Smooth muscle cell (in vitro differentiated cells): ENCODE measurements around the gene IQCM. TPM values are rescaled to one million over a fixed set of nuclear protein-coding genes. Genes with fewer than 3 reads are reported as not detected.

ENCODE experiments used
- DNase-seq: peaks from one replicate; lab custom pipeline; 2025; ENCODE audit not compliant: unreplicated experiment; lab: John Stamatoyannopoulos, UW
- H2AFZ ChIP-seq: fragments of 200-600 bp; sonication (generic); 2 replicates; pipeline ENCODE4 v1.6.0; 2016; ENCODE audit warnings: antibody characterized with exemption, low read depth, mild to moderate bottlenecking
- H3F3A ChIP-seq: fragments of 200-600 bp; sonication (generic); 2 replicates; pipeline ENCODE4 v1.6.0; 2017; ENCODE audit warnings: antibody characterized with exemption, low read depth
- H3K27ac ChIP-seq: fragments of 200-600 bp; sonication (generic); 2 replicates; pipeline ENCODE4 v1.5.1; 2016; ENCODE audit warnings: low read depth, mild to moderate bottlenecking
- H3K27me3 ChIP-seq: fragments of 200-600 bp; sonication (generic); 2 replicates; pipeline ENCODE4 v1.6.1; 2016; ENCODE audit warnings: low read depth, mild to moderate bottlenecking
- H3K36me3 ChIP-seq: fragments of 200-600 bp; sonication (generic); 2 replicates; pipeline ENCODE4 v1.5.1; 2016; ENCODE audit warnings: low read depth
- H3K4me1 ChIP-seq: fragments of 200-600 bp; sonication (generic); 2 replicates; pipeline ENCODE4 v1.5.1; 2016; ENCODE audit warnings: low read depth
- H3K4me2 ChIP-seq: fragments of 200-600 bp; sonication (generic); 2 replicates; pipeline ENCODE4 v1.6.0; 2016; ENCODE audit warnings: mild to moderate bottlenecking
- H3K4me3 ChIP-seq: fragments of 200-600 bp; sonication (generic); 2 replicates; pipeline ENCODE4 v1.5.1; 2016; ENCODE audit warnings: mild to moderate bottlenecking
- H3K79me2 ChIP-seq: fragments of 200-600 bp; sonication (generic); 2 replicates; pipeline ENCODE4 v1.6.0; 2016; ENCODE audit warnings: low read depth, mild to moderate bottlenecking
- H3K9ac ChIP-seq: fragments of 200-600 bp; sonication (generic); 2 replicates; pipeline ENCODE4 v1.6.0; 2016; ENCODE audit warnings: low read depth
- H3K9me3 ChIP-seq: fragments of 200-600 bp; sonication (generic); replicated peaks from 2 replicates; pipeline ENCODE4 v1.5.1; 2016; ENCODE audit warnings: low read depth
- H4K20me1 ChIP-seq: fragments of 200-600 bp; sonication (generic); 2 replicates; pipeline ENCODE4 v1.6.0; 2016; ENCODE audit warnings: low read depth
- WGBS: methylation state at CpG from one replicate; pipeline ENCODE4 v1.1.7; 2016; ENCODE audit warnings: low lambda C conversion rate; 5-methylcytosine and 5-hydroxymethylcytosine counted together
- polyA plus RNA-seq: library from polyadenylated mRNA; unstranded; fragments of >200 nt; fragmentation: Nextera tagmentation; extraction: Ambion mirVana; gene quantifications from 2 replicates; pipeline ENCODE4 v1.2.1, GENCODE V29; 2016
- total RNA-seq: library from RNA; depleted of rRNA; stranded (reverse); fragments of >200 nt; gene quantifications from 2 replicates; pipeline ENCODE4 v1.2.3, GENCODE V29; 2014
- TF ChIP-seq, protein P1 (sequence below): fragments of 200-600 bp; sonication (generic); IDR thresholded peaks from 2 replicates; pipeline ENCODE4 v1.5.1; 2017; ENCODE audit warnings: borderline replicate concordance, mild to moderate bottlenecking, antibody characterized with exemption; ENCODE audit not compliant: insufficient read depth, poor library complexity, severe bottlenecking

IQCM gene
- total and polyA plus RNA-seq, 2 experiments from 2014 or later: not detected

DNA sequence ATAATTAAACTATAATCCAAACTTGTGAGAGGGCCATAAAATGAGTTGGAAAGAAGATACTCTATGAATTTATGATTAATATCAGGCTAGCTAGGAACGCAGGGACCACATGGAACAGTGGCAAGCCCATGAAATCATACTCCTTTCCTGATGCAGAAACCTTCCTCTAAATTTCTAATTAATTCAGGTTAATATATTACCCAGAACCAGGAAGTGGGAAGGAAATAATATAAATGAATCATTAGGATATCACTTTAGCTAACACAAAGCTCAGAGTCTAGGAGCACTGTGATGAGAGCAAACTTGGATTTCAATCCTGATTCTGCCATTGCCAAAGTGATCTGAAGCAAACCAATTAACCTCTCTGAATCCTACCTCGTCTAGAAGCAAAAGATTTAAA is 68.0 kb downstream of the IQCM start:
- Histone ChIP-seq H3K4me1 (no peaks in the 10 kb centered on the region), H3K9ac (no peak overlapping the region), H3K27ac (no peak overlapping the region), H2AFZ (no peak overlapping the region), H3K9me3 (no peaks in the 10 kb centered on the region), H4K20me1 (no peaks in the 10 kb centered on the region), H3K36me3 (no peaks in the 10 kb centered on the region), H3K4me3 (no peak overlapping the region), H3K27me3 (no peaks in the 10 kb centered on the region), H3K4me2 (no peak overlapping the region), H3F3A (no peaks in the 10 kb centered on the region), H3K79me2 (no peaks in the 10 kb centered on the region)
- no peak for DNase-seq
- 83% methylated on average over 2 of the region's 2 CpGs for WGBS
- TF ChIP-seq, protein P1, sequence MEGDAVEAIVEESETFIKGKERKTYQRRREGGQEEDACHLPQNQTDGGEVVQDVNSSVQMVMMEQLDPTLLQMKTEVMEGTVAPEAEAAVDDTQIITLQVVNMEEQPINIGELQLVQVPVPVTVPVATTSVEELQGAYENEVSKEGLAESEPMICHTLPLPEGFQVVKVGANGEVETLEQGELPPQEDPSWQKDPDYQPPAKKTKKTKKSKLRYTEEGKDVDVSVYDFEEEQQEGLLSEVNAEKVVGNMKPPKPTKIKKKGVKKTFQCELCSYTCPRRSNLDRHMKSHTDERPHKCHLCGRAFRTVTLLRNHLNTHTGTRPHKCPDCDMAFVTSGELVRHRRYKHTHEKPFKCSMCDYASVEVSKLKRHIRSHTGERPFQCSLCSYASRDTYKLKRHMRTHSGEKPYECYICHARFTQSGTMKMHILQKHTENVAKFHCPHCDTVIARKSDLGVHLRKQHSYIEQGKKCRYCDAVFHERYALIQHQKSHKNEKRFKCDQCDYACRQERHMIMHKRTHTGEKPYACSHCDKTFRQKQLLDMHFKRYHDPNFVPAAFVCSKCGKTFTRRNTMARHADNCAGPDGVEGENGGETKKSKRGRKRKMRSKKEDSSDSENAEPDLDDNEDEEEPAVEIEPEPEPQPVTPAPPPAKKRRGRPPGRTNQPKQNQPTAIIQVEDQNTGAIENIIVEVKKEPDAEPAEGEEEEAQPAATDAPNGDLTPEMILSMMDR: no peak

DNA sequence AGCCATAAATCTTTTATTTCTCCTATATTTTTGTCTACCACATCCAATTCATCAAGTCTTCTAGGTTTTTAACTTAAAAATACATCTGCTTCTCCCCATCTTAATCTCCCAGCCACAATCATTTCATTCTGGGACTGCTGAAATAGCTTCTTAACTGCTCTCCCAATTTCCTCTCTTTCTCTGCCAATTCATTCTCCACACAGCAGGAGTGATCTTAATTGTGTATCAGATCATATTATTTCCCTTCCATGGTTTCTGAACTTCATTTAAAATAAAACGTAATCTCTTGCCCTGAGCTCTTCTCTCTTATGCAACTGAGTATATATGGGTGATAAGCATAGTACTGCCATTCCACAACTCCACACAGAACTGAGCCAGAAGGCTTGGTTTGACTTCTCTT is 69.4 kb downstream of the IQCM start:
- H3K9ac ChIP-seq: no peak overlapping the region
- no peaks in the 10 kb centered on the region for H3K9me3 ChIP-seq
- H3K4me3 ChIP-seq: no peak overlapping the region
- no peaks in the 10 kb centered on the region for H3K27me3 ChIP-seq
- no peaks in the 10 kb centered on the region for H3K4me1 ChIP-seq
- WGBS: 86% methylated on average over 1 of the region's 1 CpG
- TF ChIP-seq, protein P1: no peak
- DNase-seq: no peak
- no peak overlapping the region for H3K27ac ChIP-seq
- H3K4me2 ChIP-seq: no peak overlapping the region
- no peaks in the 10 kb centered on the region for H4K20me1 ChIP-seq
- no peaks in the 10 kb centered on the region for H3F3A ChIP-seq
- no peaks in the 10 kb centered on the region for H3K79me2 ChIP-seq
- H2AFZ ChIP-seq: no peak overlapping the region
- no peaks in the 10 kb centered on the region for H3K36me3 ChIP-seq

DNA sequence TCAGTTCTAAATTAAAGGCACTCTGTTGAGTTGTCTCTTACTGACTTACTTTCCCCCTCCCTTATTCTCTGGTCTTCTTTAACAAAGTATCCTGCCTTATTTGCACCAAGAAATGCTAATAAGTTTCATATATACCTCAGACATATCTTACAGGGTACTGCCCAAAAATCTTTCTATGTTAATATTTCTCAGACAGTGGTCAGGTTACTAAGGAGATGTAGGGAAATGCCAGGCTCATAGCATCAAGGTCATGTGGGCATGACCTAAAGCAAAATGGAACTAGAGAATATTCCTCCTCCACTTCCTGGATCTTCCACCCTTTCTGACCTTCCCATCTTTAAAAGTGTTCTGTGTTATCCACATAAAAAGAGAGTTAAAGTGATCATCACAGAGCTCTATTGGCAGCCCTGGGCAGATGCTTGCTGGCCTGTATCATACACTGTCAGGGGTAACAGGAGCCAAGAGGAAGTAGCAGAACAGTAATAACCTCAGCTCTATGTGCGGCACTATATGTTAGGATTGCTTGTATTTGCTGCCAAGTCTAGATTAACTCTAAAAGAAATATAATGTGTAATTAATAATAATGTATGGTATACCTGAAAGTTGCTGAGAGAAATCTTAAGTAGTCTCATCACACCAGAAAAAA is 74.3 kb downstream of the IQCM start:
- WGBS: 97% methylated on average over 1 of the region's 1 CpG

More for the DNA sequence above, 74.3 kb downstream of the IQCM start:
- H3K9me3 ChIP-seq: no peaks in the 10 kb centered on the region
- H3K36me3 ChIP-seq: no peaks in the 10 kb centered on the region
- H3K79me2 ChIP-seq: no peaks in the 10 kb centered on the region
- no peak overlapping the region for H2AFZ ChIP-seq
- no peaks in the 10 kb centered on the region for H4K20me1 ChIP-seq
- H3F3A ChIP-seq: no peaks in the 10 kb centered on the region
- H3K27ac ChIP-seq: no peak overlapping the region
- TF ChIP-seq, protein P1: no peak
- H3K9ac ChIP-seq: no peak overlapping the region
- no peak overlapping the region for H3K4me2 ChIP-seq
- H3K4me3 ChIP-seq: no peak overlapping the region
- DNase-seq: no peak
- H3K27me3 ChIP-seq: no peaks in the 10 kb centered on the region
- no peaks in the 10 kb centered on the region for H3K4me1 ChIP-seq
